ENCODE measurements around the gene CPA5.
"Not testable (repeated sequence)": the region's sequence is repeated elsewhere in the genome, so short reads cannot be mapped to it uniquely, and the experiment has no call there.

CPA5 gene

DNA sequence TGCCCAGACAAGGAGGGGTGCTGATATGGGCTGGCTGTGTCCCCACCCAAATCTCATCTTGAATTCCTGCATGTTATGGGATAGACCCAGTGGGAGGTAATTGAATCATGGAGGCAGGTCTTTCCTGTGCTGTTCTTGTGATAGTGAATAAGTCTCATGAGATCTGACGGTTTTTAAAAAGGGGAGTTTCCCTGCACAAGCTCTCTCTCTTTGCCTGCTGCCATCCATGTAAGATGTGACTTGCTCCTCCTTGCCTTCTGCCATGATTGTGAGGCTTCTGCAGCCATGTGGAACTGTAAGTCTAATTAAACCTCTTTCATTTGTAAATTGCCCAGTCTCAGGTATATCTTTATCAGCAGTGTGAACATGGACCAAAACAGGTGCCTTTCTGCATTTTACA lies 31.8 kb downstream of the CPA5 start:
- Mint-ChIP-seq H3K9me3 (peaks cover 11% of the 10 kb centered on the region), H3K27me3 (peaks cover 22% of the 10 kb centered on the region)
- not testable (repeated sequence) for H3K36me3 Mint-ChIP-seq, ATAC-seq, H3K4me1 Mint-ChIP-seq, H3K4me3 Mint-ChIP-seq, H3K27ac Mint-ChIP-seq

DNA sequence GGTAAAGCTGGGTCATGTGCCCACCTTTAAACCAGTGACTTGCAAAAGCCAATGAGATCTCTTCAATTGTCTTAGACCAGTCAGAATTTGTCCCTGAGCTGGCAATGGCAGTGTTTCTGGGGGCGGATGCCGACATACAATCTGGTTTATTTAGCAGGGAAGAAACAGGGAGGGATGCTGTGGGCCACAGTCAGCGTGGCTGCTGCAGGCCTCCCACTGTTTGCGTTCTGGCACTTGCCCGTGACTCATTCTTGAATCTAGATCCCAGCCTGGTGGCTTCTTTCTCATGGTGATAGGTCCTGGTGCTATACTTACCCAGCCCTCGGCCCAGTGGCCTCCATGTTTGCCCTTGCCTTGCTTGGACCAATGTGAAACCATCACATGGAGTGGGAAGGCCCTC lies 32.6 kb downstream of the CPA5 start:
- Mint-ChIP-seq H3K4me3 (no peak overlapping the region), H3K4me1 (no peaks in the 10 kb centered on the region), H3K36me3 (no peaks in the 10 kb centered on the region), H3K9me3 (peaks cover 11% of the 10 kb centered on the region), H3K27ac (no peak overlapping the region), H3K27me3 (peaks cover 22% of the 10 kb centered on the region)
- ATAC-seq: no peak

DNA sequence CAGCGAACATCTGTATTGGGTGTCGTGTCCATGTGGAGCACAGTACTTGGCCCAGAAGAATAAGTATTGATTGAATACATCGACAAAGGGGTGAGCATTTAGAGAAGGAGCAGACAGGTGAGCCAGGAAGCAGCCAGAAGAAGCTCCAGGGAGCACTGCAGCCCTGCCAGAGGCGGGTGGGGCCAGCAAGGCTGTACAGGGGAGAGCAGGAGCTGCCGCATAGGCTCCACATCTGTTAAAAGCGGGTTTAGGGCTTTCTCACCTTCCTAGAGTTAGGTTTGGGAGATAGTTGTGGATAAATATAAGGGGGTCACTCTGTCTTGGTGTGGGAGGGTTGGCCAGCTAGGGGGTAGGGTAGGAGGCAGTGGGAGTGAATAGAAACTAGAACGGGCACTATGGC lies 34.4 kb downstream of the CPA5 start:
- no peaks in the 10 kb centered on the region for H3K36me3 Mint-ChIP-seq
- peaks cover 16% of the 10 kb centered on the region for H3K27me3 Mint-ChIP-seq
- H3K4me1 Mint-ChIP-seq: no peaks in the 10 kb centered on the region
- H3K4me3 Mint-ChIP-seq: no peak overlapping the region
- no peak overlapping the region for H3K27ac Mint-ChIP-seq
- ATAC-seq: no peak
- H3K9me3 Mint-ChIP-seq: peaks cover 11% of the 10 kb centered on the region

DNA sequence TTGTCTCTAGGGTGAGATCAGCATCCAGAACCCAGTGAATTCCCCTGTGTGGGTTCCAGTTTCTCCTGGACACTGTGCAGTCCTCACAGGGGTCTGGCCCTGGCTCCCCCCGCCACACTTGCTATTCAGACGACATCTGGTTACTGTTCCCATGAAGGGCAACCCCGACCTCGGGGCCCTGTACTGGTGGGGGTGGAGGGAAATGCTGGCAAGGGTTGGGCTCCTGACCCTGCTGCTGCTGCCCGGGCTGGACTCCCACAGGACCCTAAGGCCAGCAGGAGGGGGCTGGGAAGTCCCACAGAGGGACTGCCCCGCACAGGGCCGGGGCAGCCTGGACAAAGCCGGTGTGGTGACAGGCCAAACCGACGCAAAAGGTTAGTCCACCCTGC lies 34.9 kb downstream of the CPA5 start:
- Mint-ChIP-seq H3K9me3 (peaks cover 11% of the 10 kb centered on the region), H3K27me3 (peaks cover 21% of the 10 kb centered on the region), H3K27ac (no peak overlapping the region), H3K36me3 (no peaks in the 10 kb centered on the region), H3K4me3 (no peak overlapping the region), H3K4me1 (no peaks in the 10 kb centered on the region)
- ATAC-seq: no peak

DNA sequence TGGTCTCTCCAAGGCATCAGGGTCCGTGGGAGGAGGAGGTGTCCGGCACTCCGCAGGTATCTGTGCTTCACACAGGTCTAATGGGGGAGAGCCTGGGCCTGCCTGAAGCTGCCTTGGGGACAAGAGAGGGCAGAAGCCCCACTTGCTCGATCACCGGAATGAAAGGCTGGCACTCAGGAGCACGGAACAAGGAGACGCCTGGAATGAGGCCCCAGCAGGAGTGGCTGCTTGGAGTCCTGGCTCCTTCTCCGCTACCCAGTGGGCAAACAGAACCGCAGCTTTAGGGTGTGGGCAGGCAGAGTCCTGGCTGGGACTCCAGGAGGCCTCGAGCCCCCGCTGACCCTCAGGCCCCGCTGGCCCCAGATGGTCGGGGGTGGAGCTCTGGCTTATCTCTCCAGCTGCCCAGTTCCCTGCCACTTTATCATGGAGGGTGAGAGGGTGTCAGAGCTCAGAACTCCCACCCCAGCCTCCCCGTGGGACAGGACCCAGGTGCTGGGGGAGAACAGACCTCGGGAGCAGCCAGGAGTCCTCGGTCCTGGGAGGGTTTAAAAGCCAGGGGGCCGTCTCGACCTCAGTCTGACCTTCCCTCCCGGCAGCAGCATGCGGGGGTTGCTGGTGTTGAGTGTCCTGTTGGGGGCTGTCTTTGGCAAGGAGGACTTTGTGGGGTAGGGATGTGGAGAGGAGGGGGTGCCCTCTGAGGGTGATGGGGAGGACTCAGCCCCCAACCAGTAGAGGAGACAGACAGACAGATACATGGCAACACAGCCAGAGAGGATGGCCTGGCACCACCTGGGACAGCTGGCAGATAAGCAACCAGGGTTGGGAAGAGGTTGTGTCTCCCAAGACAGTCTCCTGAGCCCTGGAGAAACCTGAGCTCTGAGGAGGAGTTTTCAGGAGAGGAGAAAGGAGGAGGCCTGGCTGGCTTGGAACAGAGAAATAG lies 35.6 kb downstream of the CPA5 start, which contains the start of gene CPA1:
TSS of gene CPA1 (plus strand) at position 574 of the 940 bp plus-strand sequence. CDS start at position 601, 27 bp downstream.
- Mint-ChIP-seq H3K9me3 (peaks cover 11% of the 10 kb centered on the region), H3K27me3 (peaks cover 27% of the 10 kb centered on the region), H3K27ac (no peak within 1 kb of the TSS), H3K36me3 (no peaks in the 10 kb centered on the region), H3K4me1 (no peaks in the 10 kb centered on the region), H3K4me3 (no peak within 1 kb of the TSS)
- peak; percentile 24 for ATAC-seq

DNA sequence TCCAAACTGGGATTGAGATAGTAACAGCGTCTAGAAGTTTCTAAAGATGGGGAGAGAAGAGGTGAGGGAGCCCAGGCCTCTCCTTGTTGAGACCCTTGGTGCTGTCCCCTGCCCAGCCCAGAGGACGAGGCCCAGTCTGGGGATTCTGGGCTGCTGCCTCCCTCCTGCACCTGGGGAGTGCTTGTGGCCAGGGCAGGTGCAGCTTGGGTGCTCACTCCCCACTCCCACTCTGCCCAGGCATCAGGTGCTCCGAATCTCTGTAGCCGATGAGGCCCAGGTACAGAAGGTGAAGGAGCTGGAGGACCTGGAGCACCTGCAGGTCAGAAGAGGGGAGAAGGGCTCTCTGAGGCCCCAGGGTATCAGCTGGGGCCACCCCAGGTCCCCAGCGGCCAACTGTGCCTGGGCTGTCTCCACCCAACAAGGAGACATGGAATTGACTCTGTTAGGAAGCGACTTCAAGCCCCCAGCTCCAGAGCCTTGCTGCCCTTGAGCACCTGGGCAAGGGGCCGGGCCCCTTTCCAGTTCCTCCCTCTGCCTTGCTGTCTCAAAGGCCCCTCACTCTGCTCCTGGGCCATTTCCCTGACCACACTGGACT lies 36.3 kb downstream of the CPA5 start:
- no peak for ATAC-seq
- H3K27me3 Mint-ChIP-seq: peaks cover 27% of the 10 kb centered on the region
- no peak overlapping the region for H3K27ac Mint-ChIP-seq
- H3K4me1 Mint-ChIP-seq: no peaks in the 10 kb centered on the region
- no peak overlapping the region for H3K4me3 Mint-ChIP-seq
- peaks cover 8% of the 10 kb centered on the region for H3K9me3 Mint-ChIP-seq
- no peaks in the 10 kb centered on the region for H3K36me3 Mint-ChIP-seq

DNA sequence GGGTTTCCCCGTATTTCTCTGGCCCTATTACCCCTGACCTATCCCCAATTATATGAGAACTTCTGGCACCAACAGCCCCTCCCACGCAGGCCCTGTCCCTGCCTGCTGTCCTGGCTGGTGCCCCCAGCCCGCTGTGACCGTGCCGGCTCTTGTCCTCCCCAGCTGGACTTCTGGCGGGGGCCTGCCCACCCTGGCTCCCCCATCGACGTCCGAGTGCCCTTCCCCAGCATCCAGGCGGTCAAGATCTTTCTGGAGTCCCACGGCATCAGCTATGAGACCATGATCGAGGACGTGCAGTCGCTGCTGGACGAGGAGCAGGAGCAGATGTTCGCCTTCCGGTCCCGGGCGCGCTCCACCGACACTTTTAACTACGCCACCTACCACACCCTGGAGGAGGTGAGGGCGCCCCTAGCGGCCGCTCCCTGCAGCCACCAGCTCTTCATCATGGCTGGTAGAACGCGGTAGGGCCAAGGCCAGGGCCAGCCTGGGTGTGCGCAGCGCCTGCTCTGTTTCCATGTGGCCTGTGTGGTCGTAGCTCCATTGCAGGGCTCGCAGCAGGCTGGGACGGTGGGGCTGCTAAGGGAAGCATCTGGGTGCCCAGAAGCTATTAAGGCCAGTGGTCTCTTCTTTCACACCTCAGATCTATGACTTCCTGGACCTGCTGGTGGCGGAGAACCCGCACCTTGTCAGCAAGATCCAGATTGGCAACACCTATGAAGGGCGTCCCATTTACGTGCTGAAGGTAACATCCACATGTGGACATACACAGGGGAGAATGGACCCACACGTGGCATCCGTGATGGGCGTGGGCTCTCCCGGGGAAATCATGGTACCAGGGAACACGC lies 37.1 kb downstream of the CPA5 start:
- Mint-ChIP-seq H3K4me3 (no peak overlapping the region), H3K27ac (no peak overlapping the region), H3K27me3 (peaks cover 27% of the 10 kb centered on the region), H3K9me3 (peaks cover under 1% of the 10 kb centered on the region), H3K36me3 (no peaks in the 10 kb centered on the region), H3K4me1 (no peaks in the 10 kb centered on the region)
- ATAC-seq: no peak

DNA sequence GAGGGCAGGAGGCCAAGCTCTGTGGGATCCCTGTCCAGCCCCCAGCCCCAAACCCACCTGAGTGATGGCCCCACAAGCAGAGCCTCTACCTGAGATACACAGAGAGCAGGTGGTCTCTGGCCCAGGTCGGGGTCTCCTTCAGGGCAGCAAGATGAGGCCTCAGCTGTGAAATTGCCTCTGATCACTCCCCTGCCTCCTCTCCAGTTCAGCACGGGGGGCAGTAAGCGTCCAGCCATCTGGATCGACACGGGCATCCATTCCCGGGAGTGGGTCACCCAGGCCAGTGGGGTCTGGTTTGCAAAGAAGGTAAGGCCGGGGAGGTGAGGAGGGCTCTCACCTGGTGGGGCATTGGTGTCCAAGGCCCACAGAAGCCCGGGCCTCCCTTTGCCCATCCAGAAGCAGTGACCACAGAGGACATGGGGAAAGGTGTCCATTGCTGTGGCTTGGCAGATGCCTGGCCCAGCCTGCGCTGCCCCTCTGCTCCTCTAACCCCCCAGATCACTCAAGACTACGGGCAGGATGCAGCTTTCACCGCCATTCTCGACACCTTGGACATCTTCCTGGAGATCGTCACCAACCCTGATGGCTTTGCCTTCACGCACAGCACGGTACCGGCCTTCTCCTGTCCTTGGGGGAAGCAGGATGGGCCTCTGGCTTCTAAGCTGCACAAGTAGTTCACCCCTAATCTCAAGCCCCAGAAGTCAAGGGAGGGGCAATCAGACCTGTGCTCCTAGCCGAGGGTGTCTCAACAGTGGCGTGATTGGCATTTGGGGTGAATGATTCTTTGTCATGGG lies 38.8 kb downstream of the CPA5 start:
- no peak overlapping the region for H3K27ac Mint-ChIP-seq
- no peak overlapping the region for H3K4me3 Mint-ChIP-seq
- H3K9me3 Mint-ChIP-seq: no peaks in the 10 kb centered on the region
- no peak for ATAC-seq
- peaks cover 27% of the 10 kb centered on the region for H3K27me3 Mint-ChIP-seq
- H3K4me1 Mint-ChIP-seq: no peaks in the 10 kb centered on the region
- no peaks in the 10 kb centered on the region for H3K36me3 Mint-ChIP-seq

DNA sequence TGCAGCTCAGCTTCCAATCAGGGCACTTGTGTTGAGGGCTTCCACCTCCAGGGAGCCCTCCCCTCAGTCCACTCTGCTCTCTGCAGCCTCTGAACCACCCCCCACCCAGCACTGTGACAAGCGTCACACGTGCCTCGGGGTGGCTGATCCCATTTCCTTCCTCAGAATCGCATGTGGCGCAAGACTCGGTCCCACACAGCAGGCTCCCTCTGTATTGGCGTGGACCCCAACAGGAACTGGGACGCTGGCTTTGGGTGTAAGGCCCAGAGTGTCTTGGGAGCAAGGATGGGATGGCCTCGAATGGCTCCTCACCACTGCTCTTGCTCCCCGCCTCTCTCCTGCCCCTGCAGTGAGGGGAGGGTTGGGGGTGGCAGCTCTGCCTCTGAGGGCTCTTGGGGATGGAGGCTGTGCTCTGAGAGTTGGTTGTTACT lies 39.8 kb downstream of the CPA5 start:
- no peak overlapping the region for H3K4me3 Mint-ChIP-seq
- peaks cover 27% of the 10 kb centered on the region for H3K27me3 Mint-ChIP-seq
- no peaks in the 10 kb centered on the region for H3K36me3 Mint-ChIP-seq
- no peak overlapping the region for H3K27ac Mint-ChIP-seq
- H3K9me3 Mint-ChIP-seq: no peaks in the 10 kb centered on the region
- no peaks in the 10 kb centered on the region for H3K4me1 Mint-ChIP-seq
- no peak for ATAC-seq

DNA sequence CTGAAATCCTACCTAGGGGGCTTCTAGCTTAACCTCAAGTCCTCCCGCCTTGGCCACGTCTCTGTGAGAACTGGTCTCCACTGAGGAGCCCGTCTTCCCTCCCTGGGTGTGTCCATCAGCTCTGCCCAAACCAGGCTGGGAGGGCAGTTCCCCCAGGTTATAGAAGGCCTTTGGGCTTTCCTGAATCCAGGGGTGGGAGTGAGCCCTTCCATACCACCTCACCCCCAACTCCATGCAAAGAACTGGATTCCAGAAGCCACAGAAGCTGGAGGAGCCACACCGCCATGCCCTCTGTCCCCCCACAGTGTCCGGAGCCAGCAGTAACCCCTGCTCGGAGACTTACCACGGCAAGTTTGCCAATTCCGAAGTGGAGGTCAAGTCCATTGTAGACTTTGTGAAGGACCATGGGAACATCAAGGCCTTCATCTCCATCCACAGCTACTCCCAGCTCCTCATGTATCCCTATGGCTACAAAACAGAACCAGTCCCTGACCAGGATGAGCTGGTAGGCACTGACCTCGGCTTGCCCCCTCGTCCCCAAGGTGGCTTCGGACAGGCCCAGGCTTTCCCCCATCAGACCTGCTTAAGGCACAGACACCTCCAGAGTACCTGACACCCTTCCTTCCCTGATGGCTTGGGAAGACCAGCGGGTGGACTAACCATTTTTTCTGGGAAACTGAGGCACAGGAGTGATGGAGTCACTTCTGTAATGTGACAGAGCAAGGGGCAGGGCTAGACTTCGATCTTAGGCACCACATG lies 40.4 kb downstream of the CPA5 start:
- no peak for ATAC-seq
- Mint-ChIP-seq H3K4me3 (no peak overlapping the region), H3K27me3 (peaks cover 27% of the 10 kb centered on the region), H3K36me3 (no peaks in the 10 kb centered on the region), H3K9me3 (no peaks in the 10 kb centered on the region), H3K4me1 (no peaks in the 10 kb centered on the region), H3K27ac (no peak overlapping the region)

DNA sequence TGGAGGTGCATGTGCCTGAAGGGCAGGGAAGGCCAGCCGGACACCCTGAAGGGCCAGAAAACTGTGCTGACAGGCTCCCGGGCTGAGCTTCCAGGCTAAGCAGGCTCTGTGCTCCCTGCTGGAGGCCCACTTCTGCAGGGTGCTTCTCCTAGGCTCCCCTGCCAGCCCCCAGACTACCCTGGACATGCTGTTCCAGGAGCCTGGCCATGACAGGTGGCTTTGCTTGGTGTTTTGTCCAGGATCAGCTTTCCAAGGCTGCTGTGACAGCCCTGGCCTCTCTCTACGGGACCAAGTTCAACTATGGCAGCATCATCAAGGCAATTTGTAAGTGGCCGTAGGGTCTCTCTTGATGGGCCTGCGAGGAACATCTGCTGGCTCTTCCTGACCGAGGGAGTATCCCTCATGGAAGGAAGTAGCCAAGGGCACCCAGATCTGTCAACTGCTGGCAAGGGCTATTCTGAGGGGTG lies 41.0 kb downstream of the CPA5 start:
- ATAC-seq: no peak
- H3K4me3 Mint-ChIP-seq: no peak overlapping the region
- no peaks in the 10 kb centered on the region for H3K4me1 Mint-ChIP-seq
- H3K36me3 Mint-ChIP-seq: no peaks in the 10 kb centered on the region
- H3K9me3 Mint-ChIP-seq: no peaks in the 10 kb centered on the region
- H3K27me3 Mint-ChIP-seq: peaks cover 27% of the 10 kb centered on the region
- no peak overlapping the region for H3K27ac Mint-ChIP-seq

DNA sequence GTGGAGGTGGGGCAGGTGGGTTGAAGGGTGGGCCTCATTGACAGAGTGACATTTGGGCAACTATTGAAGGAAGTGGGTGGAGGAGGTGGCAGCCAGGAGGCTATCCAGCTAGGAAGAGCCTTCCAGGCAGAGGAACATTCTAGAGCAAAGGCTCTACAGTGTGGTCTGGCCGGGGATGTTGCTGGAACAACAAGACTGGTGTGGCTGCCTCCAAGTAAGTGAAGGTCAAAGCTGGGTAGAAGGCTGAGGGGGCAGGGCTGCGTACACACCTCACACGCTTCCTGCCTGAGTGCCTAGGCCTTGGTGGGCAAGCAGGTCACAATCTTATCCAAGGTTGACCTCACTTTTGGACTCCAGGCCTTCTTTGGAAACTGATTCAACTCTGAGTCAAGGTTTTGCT lies 42.3 kb downstream of the CPA5 start:
- no peak for ATAC-seq
- no peaks in the 10 kb centered on the region for H3K9me3 Mint-ChIP-seq
- no peaks in the 10 kb centered on the region for H3K4me1 Mint-ChIP-seq
- H3K36me3 Mint-ChIP-seq: no peaks in the 10 kb centered on the region
- no peak overlapping the region for H3K27ac Mint-ChIP-seq
- H3K27me3 Mint-ChIP-seq: peaks cover 20% of the 10 kb centered on the region
- no peak overlapping the region for H3K4me3 Mint-ChIP-seq

DNA sequence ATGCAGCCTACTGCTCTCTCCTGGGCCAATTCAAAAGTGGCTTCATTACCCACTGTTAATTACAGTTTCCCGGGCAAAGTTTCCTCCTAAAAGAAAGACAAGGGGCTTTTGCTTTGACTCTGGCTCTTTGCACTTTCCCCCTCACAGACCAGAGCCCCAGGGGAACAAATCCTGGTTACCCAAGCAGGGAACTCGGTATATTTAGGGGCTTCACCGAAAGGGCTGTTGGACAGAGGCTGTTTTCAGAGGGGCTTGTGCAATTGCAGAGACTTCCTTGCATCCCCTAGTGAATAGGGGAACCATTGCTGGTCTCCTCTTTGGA lies 42.7 kb downstream of the CPA5 start:
- H3K9me3 Mint-ChIP-seq: no peaks in the 10 kb centered on the region
- peaks cover 17% of the 10 kb centered on the region for H3K27me3 Mint-ChIP-seq
- H3K4me3 Mint-ChIP-seq: no peak overlapping the region
- no peak for ATAC-seq
- H3K4me1 Mint-ChIP-seq: no peaks in the 10 kb centered on the region
- H3K36me3 Mint-ChIP-seq: no peaks in the 10 kb centered on the region
- no peak overlapping the region for H3K27ac Mint-ChIP-seq

Data from stimulated activated memory B cell treated with anti-CD40 and anti-IgM and Interleukin-4, amounts not matched to agents 10 μg/mL and 1 μg/mL and 100 μg/mL, for 72 hours (primary cell).